Measurements from ENCODE around the gene FSCN2. TPM values are rescaled to one million over a fixed set of nuclear protein-coding genes. Genes with fewer than 3 reads are reported as not detected.

The FSCN2 gene
- total and polyA plus RNA-seq, 10 of the 15 experiments (the other 5 are each of a cell fraction or from before 2014, with no cell fraction given): 0.12 to 2.1 (median 0.65) TPM; not detected in 3

GRCh38 chr17:81553018-81553615, 24.9 kb downstream of the FSCN2 start (continued):
- TF ChIP-seq USF2 (IDR thresholded peaks at IDR 0.05; ENCODE audit: borderline replicate concordance, low read depth, low read length): no peak
- TF ChIP-seq SMARCA5 (IDR thresholded peaks at IDR 0.05): 0 out of 2 replicates have a peak, but pooled peaks have one; percentile 12
- no peak for TF ChIP-seq TARDBP (IDR thresholded peaks at IDR 0.05; ENCODE audit: borderline replicate concordance)
- peak; percentile 83 for TF ChIP-seq MXI1 (IDR thresholded peaks at IDR 0.05; ENCODE audit: low read depth, low read length)
- TF ChIP-seq WRNIP1 (IDR thresholded peaks at IDR 0.05; ENCODE audit: borderline replicate concordance, low read depth, low read length): no peak
- TF ChIP-seq PBX3 (IDR thresholded peaks at IDR 0.05; ENCODE audit: insufficient replicate concordance, low read depth, low read length): no peak
- TF ChIP-seq ZNF207 (IDR thresholded peaks at IDR 0.05; ENCODE audit: borderline replicate concordance): no peak
- TF ChIP-seq REST (IDR thresholded peaks at IDR 0.05; ENCODE audit: low read depth, low read length): no peak
- 0 out of 2 replicates have a peak, but pooled peaks have one; percentile 27 for TF ChIP-seq HDGF (IDR thresholded peaks at IDR 0.05)
- TF ChIP-seq POLR2AphosphoS5 (IDR thresholded peaks at IDR 0.05; ENCODE audit: low read length): peak; percentile 64
- 0 out of 2 replicates have a peak, but pooled peaks have one; percentile 36 for TF ChIP-seq POLR2A (IDR thresholded peaks at IDR 0.05; ENCODE audit: low read depth, low read length)
- TF ChIP-seq NKRF (conservative IDR thresholded peaks at IDR 0.05): 0 out of 2 replicates have a peak, but pooled peaks have one; percentile 32
- no peak for TF ChIP-seq BACH1 (IDR thresholded peaks at IDR 0.05; ENCODE audit: borderline replicate concordance)
- no peak for TF ChIP-seq BHLHE40 (IDR thresholded peaks at IDR 0.05; ENCODE audit: borderline replicate concordance in 1 of 2, low read depth in 2 of 2, low read length in 1 of 2)
- TF ChIP-seq SKIL (IDR thresholded peaks at IDR 0.05; ENCODE audit: low read depth, poor library complexity, severe bottlenecking): no peak
- TF ChIP-seq SUPT20H (IDR thresholded peaks at IDR 0.05; ENCODE audit: borderline replicate concordance, control insufficient read depth, low read depth, low read length): no peak
- TF ChIP-seq IKZF1 (conservative IDR thresholded peaks at IDR 0.05): 0 out of 2 replicates have a peak, but pooled peaks have one; percentile 9
- no peak for TF ChIP-seq SREBF1 (IDR thresholded peaks at IDR 0.05; ENCODE audit: low read length)
- TF ChIP-seq TCF12 (IDR thresholded peaks at IDR 0.05; ENCODE audit: low read depth, low read length): 0 out of 2 replicates have a peak, but pooled peaks have one; percentile 7
- no peak for TF ChIP-seq ATF3 (IDR thresholded peaks at IDR 0.05; ENCODE audit: borderline replicate concordance, extremely low read depth, low read depth, low read length)

Data from GM12878 (cell line).